DOHH2 (cell line): ENCODE results near the gene ADORA1.

Experiments
- EZH2phosphoT487 ChIP-seq: fragments of 200-600 bp; sonication (generic); IDR thresholded peaks from 2 replicates; pipeline ENCODE4 v1.6.1; 2017; ENCODE audit warnings: borderline replicate concordance, mild to moderate bottlenecking, antibody characterized with exemption, low read length, moderate library complexity, mixed read lengths
- TF ChIP-seq, protein P1 (sequence below): fragments of 200-600 bp; sonication (generic); IDR thresholded peaks from one replicate; pipeline ENCODE4 v1.5.1; 2014; ENCODE audit warnings: antibody characterized with exemption, mild to moderate bottlenecking, low read depth, low read length; ENCODE audit not compliant: poor library complexity, severe bottlenecking

DNA sequence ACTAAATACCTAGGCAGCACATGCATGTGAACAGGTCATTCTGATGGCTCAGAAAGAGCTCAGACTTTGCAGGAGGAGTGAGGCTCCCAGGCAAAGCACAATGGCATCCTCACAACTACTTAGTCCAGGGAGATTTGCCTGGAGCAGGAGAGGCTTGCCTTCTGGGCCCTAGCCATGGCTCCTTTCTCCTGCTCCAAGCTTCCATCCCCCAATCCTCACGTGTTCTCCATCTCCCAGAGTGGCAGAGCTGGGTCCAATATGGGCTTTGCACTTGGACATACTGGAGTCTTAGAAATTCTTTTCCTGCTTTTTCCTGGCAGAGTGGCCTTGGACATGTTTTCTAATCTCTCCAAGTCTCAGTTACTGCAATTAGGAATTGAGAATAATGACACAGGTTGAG lies 32.3 kb downstream of the ADORA1 start:
- TF ChIP-seq, protein P1, sequence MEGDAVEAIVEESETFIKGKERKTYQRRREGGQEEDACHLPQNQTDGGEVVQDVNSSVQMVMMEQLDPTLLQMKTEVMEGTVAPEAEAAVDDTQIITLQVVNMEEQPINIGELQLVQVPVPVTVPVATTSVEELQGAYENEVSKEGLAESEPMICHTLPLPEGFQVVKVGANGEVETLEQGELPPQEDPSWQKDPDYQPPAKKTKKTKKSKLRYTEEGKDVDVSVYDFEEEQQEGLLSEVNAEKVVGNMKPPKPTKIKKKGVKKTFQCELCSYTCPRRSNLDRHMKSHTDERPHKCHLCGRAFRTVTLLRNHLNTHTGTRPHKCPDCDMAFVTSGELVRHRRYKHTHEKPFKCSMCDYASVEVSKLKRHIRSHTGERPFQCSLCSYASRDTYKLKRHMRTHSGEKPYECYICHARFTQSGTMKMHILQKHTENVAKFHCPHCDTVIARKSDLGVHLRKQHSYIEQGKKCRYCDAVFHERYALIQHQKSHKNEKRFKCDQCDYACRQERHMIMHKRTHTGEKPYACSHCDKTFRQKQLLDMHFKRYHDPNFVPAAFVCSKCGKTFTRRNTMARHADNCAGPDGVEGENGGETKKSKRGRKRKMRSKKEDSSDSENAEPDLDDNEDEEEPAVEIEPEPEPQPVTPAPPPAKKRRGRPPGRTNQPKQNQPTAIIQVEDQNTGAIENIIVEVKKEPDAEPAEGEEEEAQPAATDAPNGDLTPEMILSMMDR, result no peak
- TF ChIP-seq EZH2phosphoT487, result no peak
